GM19452 (cell line): ENCODE measurements around the gene FARS2.

ENCODE experiments used
- ATAC-seq: cut with Tn5 transposase; IDR thresholded peaks from one replicate; pipeline ENCODE4 v1.9.1; 2021; ENCODE audit not compliant: unreplicated experiment

Gene FARS2

GRCh38 chr6:5316951-5317350 lies 55.6 kb downstream of the FARS2 start:
- ATAC-seq = no peak

GRCh38 chr6:5318617-5319272 lies 57.4 kb downstream of the FARS2 start:
- ATAC-seq = no peak

DNA sequence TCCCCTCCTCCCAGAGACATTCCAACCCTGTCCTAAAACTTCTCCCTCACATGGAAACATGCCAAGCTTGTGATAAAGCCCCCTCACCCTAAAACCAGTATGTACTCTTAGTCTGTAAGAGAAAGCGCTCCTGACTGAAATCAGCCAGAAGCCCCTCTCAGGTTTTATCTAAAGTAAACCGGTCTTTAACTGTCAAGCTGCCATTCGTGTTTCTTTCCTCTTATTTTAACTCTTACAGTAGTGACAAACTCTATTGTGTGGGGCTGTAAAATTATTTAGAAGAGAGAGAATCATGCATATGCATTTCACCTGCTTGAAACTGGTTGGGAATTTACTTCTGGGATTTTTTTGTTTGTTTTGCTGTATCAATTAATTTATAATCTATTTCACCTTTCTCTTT lies 62.7 kb downstream of the FARS2 start:
- no peak for ATAC-seq

GRCh38 chr6:5325173-5325572 lies 63.9 kb downstream of the FARS2 start:
- ATAC-seq = no peak

DNA sequence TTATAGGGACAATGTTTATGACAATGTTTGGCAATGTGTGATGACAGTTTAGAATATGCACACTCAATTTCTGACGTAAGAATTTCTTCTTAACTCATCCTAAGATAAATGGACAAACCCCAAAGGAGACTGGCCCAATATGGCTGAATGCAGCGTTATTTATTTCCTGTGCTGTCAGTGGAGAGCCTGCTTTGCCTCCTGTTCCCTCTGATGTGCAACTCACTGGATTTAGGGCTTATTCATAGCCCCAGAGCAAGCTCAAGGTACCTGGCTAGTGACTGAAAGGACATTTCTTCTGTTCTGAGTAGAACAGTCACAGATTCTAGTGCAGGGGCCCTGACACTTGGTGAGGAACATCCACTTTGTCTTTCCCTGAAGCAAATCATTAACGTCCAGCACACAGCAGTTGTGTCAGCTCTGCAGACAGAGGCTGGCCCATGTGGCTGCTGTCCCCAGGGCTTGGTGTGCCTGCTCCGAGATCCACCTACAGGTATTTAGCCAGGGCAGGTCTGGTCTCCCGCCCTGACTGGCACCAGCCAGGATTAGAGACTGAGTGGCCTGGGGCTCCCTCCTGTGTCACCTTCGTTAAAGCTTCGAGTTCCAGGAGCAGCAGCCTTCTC lies 64.8 kb downstream of the FARS2 start:
- no peak for ATAC-seq

DNA sequence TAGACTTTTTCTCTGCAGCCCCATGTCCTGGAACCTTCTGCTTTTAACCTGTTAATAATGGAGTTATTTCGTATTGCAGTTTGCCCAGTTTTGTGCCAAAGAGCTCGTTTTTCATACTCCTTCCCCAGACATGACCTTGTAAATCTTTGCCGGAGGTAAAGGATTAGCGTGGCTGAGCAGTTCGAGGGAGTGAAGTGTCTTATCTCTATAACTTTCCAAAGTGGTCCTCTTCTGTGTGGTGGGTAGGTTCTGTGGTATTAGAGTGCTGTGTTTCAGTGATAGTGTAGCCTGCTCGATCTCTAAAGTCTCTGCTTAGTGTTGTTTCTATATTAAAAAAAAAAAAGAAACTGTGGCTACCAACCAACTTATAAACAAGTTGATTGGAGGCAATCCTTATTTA lies 67.5 kb downstream of the FARS2 start:
- ATAC-seq = no peak

DNA sequence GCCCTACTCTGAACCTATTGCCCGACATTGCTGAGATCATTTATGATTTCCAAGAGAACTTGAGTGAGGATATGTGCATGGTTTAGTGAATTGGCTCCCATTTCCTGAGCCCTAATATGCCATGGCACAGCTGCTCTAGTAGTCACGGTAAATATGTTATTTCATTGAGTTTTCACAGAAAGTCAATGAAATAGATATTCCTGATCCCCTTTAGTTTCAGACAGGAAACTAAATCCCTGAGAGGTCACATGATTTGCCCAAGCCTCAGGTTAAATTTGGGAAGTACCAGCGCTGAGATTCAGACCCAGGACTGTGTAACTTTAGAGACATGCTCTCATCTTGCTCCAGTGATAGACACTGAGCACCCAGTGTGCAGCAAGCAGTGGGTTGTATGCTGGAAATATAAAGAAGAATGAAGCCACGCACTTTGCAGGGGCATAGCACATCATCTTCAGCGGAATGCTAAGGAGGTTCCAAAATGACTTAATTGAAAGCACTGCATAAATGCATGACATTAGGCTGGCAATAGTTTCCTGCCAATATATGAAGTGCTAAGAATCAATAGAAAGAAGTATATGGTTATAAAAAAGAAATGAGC lies 70.6 kb downstream of the FARS2 start:
- no peak for ATAC-seq

GRCh38 chr6:5333658-5334057 lies 72.3 kb downstream of the FARS2 start:
- ATAC-seq = no peak

GRCh38 chr6:5334341-5334740 lies 73.0 kb downstream of the FARS2 start:
- ATAC-seq = no peak

GRCh38 chr6:5335020-5335419 lies 73.7 kb downstream of the FARS2 start:
- ATAC-seq = no peak

- ATAC-seq = no peak
Observed at GRCh38 chr6:5337573-5337972, 76.3 kb downstream of the FARS2 start.

- ATAC-seq = no peak
Observed at GRCh38 chr6:5338177-5338960, 77.1 kb downstream of the FARS2 start.

DNA sequence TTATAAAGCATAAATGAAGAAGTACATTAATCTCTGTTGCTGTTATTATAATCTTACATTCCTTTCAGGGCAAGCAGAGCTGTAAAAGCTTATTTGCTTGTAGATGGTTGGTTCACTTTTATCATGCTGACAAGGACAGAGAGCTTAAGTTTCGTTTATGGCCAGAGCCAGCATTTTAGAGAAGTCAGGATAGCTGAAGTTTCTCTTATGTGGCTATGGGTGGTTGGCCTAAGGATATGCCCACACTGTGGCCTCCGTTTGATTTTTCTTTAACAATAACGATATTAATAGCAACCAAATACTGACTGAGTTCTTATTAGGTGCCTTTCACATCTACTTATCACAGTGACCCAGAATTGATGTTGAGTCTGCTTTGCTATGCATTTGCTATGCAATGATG lies 78.5 kb downstream of the FARS2 start:
- no peak for ATAC-seq

DNA sequence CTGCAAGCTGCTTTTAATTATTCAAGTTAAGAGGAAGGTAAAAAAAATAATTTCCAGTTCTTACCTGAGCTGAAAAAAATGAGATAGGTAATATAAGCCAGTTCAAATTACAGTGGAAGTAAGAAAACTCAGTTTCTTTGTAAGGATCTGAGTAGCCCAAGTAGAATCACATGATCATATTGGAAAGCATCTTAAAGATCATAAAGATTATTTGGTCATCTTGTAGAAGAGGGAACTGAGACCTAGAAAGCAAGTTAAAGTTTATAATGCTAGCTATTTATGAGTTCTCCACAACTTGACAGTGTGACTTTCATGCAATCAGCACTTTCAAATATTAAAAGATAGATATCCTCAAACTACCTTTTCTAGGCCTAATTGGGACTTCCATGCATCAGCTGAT lies 80.5 kb downstream of the FARS2 start:
- no peak for ATAC-seq

- no peak for ATAC-seq
Observed at GRCh38 chr6:5343998-5344397, 82.7 kb downstream of the FARS2 start.

DNA sequence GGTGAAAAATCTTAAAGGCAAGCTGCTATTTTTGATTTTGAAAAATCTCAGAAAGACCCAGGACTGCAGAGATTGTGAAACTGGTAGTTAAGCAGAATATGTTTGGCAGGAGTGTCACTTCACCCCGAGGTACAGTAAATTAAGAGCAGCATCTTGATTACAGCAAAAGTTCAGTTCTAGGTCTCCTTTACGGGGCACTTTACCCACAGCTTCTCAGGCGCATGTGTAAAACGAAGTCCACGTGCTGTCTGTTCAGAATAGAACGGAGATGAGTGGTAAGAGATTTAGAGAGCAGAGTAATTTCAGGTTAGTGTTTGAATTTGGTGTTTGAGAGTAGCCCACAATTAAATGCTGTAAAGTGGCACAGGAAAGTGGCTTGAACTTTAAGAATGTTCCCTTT lies 84.0 kb downstream of the FARS2 start:
- no peak for ATAC-seq

DNA sequence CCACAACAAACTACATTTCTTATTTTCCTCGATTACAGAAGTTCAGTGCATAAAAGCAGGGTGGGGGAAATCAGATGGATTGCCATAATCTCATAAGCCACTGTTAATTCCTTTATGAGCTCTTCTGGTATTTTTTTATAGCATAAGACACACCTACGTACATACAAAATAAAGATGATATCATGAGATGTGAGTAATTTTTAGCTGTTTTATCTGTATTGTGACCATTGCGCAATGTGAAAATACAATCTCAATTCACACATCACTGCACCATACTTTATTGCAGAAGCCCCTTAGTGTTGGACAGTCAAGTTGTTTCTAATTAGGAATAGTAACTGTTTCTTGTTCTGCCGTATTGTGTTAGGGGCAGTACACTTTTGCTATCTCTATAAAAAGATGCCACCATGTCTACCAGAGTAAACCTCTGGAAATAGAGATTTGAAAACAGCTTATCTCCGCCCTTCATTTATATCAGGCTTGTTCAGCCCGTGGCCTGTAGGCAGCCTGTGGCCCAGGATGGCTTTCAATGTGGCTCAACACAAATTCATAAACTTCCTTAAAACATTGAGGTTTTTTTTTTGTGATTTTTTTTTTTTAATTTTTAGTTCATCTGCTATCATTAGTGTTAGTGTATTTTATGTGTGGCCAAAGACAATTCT lies 90.4 kb downstream of the FARS2 start:
- no peak for ATAC-seq

- ATAC-seq = no peak
Observed at GRCh38 chr6:5353971-5354370, 92.7 kb downstream of the FARS2 start.

DNA sequence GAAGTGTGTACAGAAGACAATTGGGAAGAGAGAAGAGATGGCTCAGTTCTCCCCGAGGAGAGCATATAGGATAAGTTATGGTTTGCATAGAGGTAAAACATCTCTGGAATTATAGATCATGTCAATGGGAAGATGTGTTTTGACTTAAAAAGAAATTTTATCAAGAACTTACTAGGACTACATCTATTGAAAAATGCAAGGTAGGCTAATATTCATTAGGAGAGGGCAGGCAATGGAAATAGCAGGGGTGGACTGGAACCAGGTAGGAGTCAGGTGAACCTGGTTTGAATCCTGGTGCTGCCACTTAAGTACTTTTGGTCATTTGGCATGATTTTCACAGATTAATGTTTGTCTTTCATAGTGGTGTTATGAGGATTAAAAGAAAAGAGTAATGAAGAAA lies 96.2 kb downstream of the FARS2 start:
- no peak for ATAC-seq

DNA sequence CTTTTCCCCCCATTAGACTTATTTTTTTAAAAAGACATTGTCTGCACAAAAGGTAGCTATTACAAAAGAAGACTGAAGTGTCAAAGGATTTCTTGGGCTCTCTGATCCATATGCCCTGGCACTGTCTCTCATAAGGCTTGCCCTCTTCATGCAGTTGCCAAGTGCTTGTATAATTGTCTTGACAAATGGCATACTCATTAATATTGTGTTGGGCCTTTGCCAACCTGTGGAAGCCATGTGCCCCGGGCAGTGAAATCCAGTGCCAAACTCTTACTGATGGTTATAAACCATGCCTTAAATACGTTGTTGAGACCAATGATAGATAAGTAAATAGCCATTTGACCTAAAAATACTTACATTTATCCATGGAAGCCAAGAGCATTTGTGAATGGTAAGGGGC lies 98.1 kb downstream of the FARS2 start:
- no peak for ATAC-seq

DNA sequence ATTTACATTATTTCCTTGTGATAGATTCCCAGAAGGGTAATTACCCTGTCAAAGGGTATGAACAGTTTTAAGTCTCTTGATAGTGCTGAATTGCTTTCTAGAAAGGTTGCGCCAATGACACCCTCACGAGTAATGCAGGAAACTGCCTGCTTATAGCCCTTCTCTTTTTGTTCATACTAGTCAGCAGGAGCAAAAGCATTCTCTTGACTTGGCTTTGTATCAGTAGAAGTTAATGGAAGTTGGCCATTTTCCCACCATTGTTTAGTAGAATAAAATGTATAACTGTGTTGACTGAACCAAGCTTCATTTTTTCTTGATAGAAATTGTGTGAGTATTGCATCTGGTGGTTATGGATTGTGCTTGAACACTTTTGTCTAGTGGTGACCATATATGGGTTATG lies 100.1 kb downstream of the FARS2 start:
- no peak for ATAC-seq
